ENCODE results near the gene NFKBIZ. TPM values are rescaled to one million over a fixed set of nuclear protein-coding genes. Genes with fewer than 3 reads are reported as not detected.

NFKBIZ gene
- total RNA-seq, 1 donor from 2014 or later: 14.7 TPM

- Histone ChIP-seq H3K36me3 (no peaks in the 10 kb centered on the region), H3K4me1 (peaks cover 8% of the 10 kb centered on the region), H3K79me2 (ENCODE audit: low read depth) (no peaks in the 10 kb centered on the region), H3K27ac (no peak overlapping the region), H3K4me2 (no peak overlapping the region), H3K27me3 (no peaks in the 10 kb centered on the region), H3F3A (ENCODE audit: low read depth) (peaks cover 7% of the 10 kb centered on the region), H4K20me1 (ENCODE audit: low read depth) (no peaks in the 10 kb centered on the region), H3K4me3 (no peak overlapping the region), H3K9me3 (ENCODE audit: low read depth) (no peaks in the 10 kb centered on the region), H3K9ac (no peak overlapping the region), H2AFZ (replicated peaks) (no peak overlapping the region)
- Mint-ChIP-seq H3K27ac (no peak overlapping the region), H3K4me1 (peaks cover 8% of the 10 kb centered on the region), H3K27me3 (ENCODE audit: insufficient read depth, low read depth) (no peaks in the 10 kb centered on the region), H3K4me3 (no peak overlapping the region), H3K9me3 (peaks cover 2% of the 10 kb centered on the region), H3K36me3 (no peaks in the 10 kb centered on the region)
- DNase-seq (ENCODE audit: low spot score): no peak
- TF ChIP-seq EZH2 (IDR thresholded peaks at IDR 0.05): no peak
- TF ChIP-seq EZH2phosphoT487 (IDR thresholded peaks at IDR 0.05): no peak
- no peak for TF ChIP-seq CTCF (IDR thresholded peaks at IDR 0.05)
These were observed 19.5 kb downstream of the NFKBIZ start for GRCh38 chr3:101868534-101869464.

GRCh38 chr3:101870138-101870537 lies 20.8 kb downstream of the NFKBIZ start:
- Histone ChIP-seq H2AFZ (replicated peaks) (no peak overlapping the region), H3F3A (ENCODE audit: low read depth) (peaks cover 7% of the 10 kb centered on the region), H3K4me2 (no peak overlapping the region), H3K4me1 (peaks cover 8% of the 10 kb centered on the region), H3K36me3 (no peaks in the 10 kb centered on the region), H3K9ac (no peak overlapping the region), H3K79me2 (ENCODE audit: low read depth) (no peaks in the 10 kb centered on the region), H4K20me1 (ENCODE audit: low read depth) (no peaks in the 10 kb centered on the region), H3K27ac (no peak overlapping the region), H3K27me3 (no peaks in the 10 kb centered on the region), H3K4me3 (no peak overlapping the region), H3K9me3 (ENCODE audit: low read depth) (no peaks in the 10 kb centered on the region)
- Mint-ChIP-seq H3K27me3 (ENCODE audit: insufficient read depth, low read depth) (no peaks in the 10 kb centered on the region), H3K36me3 (no peaks in the 10 kb centered on the region), H3K27ac (no peak overlapping the region), H3K4me1 (peaks cover 8% of the 10 kb centered on the region), H3K9me3 (peaks cover 2% of the 10 kb centered on the region), H3K4me3 (no peak overlapping the region)
- no peak for DNase-seq (ENCODE audit: low spot score)
- TF ChIP-seq EZH2 (IDR thresholded peaks at IDR 0.05) (no peak), CTCF (IDR thresholded peaks at IDR 0.05) (no peak), EZH2phosphoT487 (IDR thresholded peaks at IDR 0.05) (no peak)

- no peaks in the 10 kb centered on the region for H3K27me3 ChIP-seq
- no peak overlapping the region for H3K4me2 ChIP-seq
- peaks cover 2% of the 10 kb centered on the region for H3K9me3 Mint-ChIP-seq
- no peaks in the 10 kb centered on the region for H4K20me1 ChIP-seq (ENCODE audit: low read depth)
- TF ChIP-seq EZH2phosphoT487 (IDR thresholded peaks at IDR 0.05): no peak
- no peak for TF ChIP-seq CTCF (IDR thresholded peaks at IDR 0.05)
- no peak for TF ChIP-seq EZH2 (IDR thresholded peaks at IDR 0.05)
- no peaks in the 10 kb centered on the region for H3K27me3 Mint-ChIP-seq (ENCODE audit: insufficient read depth, low read depth)
- no peaks in the 10 kb centered on the region for H3K36me3 ChIP-seq
- no peak overlapping the region for H3K4me3 Mint-ChIP-seq
- no peaks in the 10 kb centered on the region for H3K9me3 ChIP-seq (ENCODE audit: low read depth)
- no peak for DNase-seq (ENCODE audit: low spot score)
- no peak overlapping the region for H2AFZ ChIP-seq (replicated peaks)
- no peaks in the 10 kb centered on the region for H3K4me1 Mint-ChIP-seq
- no peaks in the 10 kb centered on the region for H3F3A ChIP-seq (ENCODE audit: low read depth)
- H3K79me2 ChIP-seq (ENCODE audit: low read depth): no peaks in the 10 kb centered on the region
- no peak overlapping the region for H3K27ac ChIP-seq
- H3K4me1 ChIP-seq: no peaks in the 10 kb centered on the region
- no peak overlapping the region for H3K4me3 ChIP-seq
- H3K9ac ChIP-seq: no peak overlapping the region
- no peaks in the 10 kb centered on the region for H3K36me3 Mint-ChIP-seq
- H3K27ac Mint-ChIP-seq: no peak overlapping the region
These were observed 24.3 kb downstream of the NFKBIZ start for GRCh38 chr3:101873619-101874018.
